Gastroesophageal sphincter (tissue), 3 donors: ENCODE results near the gene AATF.

Experiments
- CTCF ChIP-seq, 4 experiments: fragments of 200-600 bp in 2 of 4; fragments of 450-650 bp in 2 of 4; sonication (generic) in 1 of 4; IDR thresholded peaks; one replicate each; pipeline ENCODE4 v1.5.1; 2017 to 2019; ENCODE audit warnings: antibody characterized with exemption in 4 of 4, mild to moderate bottlenecking in 2 of 4, moderate library complexity in 2 of 4
- POLR2AphosphoS5 ChIP-seq: sonication (generic); formaldehyde crosslinking; IDR thresholded peaks from one replicate; pipeline ENCODE4 v1.6.1; 2017; ENCODE audit warnings: antibody characterized with exemption

GRCh38 chr17:37086334-37086733, 137.6 kb downstream of the AATF start:
- TF ChIP-seq CTCF (IDR thresholded peaks at IDR 0.05): no peak
- no peak for TF ChIP-seq POLR2AphosphoS5
